ENCODE results near the gene LSM7.

LSM7 gene

DNA sequence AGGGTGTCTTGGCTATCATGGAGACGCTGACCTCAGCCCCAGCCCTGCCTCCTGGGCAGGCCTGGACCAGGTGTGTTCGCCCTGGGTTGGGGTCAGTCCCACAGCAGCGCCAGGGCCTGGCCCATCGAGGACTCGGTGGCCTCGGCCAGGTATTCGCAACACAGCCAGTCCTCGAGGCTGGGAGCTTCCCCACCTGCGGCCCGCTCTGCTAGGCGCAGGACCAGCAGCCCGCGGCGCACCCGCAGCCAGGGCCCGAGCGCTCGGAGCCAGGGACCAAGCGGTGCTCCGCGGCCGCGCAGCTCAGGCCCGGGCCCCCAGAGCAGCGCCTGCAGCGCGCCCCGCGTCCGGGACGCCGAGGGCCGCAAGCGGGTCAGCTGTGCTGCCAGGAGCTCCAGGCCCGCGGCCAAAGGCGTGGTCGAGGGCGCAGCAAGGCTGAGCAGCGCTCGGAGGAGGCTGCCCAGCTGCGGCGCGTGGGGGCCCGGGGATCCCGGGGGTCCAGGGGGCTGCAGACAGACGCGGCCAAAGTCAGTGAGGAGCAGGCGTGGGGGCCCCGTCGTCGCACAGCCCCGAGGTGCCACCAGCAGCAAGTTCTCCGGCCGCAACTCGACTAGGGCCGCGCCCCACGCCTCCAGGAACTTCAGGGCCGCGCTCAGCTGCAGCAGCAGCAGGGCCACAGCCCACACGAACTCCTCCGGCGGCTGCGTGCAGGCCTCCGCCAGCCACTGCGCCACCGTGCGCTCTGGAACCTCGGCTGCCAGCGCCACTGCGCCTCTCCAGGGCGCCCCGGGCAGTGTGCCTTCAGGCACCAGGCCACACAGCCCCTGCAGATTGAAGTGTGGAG lies 52.6 kb downstream of the LSM7 start:
- no peak for DNase-seq

DNA sequence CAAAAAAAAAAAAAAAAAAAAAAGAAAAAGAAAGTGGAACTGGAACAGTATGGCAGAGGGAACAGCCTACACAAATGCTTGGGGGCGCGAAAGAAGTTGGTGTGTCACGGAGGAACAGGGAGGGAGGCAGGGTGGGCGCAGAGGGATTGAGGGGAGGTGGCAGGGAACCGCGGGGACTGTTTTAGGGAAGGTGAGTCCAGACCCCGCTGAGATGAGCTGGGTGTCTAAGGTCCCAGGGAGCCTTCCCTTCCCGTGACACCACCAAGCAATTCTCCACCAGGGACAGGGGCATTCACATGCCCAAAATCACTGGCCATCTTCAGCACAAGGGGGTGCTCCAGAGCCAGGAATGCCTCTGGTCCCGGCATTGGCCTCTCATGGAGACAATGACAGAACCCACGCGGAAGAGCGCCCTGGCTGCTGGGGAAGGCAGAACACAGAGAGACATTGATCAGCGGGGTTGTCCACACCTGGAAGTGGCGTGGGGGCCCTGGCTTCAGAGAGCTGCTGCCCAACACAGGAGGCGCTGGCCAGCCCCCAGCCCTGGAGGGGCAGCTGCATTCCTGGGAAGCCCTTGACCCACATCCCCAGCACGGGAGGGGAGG lies 53.4 kb downstream of the LSM7 start:
- peak; percentile 75 for DNase-seq

DNA sequence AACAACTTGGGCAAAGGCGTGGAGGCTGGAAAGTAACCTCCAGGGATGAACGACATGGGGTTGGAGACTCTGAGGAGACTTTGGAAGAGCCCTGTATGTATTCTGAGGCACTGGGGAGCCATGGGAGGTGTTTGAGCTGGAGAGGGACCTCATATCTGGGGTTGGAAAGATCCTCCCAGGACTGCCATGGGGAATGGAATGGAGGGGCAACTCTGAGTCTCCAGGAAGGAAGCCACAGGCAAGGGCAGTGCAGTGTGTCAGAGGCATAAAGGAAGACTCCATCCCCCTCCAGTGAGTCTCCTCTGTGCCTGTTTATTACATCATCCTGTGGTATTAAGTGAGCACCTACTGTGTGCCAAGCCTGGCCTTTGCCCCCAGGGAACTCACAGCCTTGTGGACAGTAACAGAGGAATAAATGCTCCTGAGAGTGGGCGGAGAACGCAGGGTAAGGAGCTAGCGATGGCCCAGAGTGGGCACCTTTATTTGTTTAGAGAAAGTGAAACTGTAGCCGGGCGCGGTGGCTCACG lies 54.1 kb downstream of the LSM7 start:
- no peak for DNase-seq

DNA sequence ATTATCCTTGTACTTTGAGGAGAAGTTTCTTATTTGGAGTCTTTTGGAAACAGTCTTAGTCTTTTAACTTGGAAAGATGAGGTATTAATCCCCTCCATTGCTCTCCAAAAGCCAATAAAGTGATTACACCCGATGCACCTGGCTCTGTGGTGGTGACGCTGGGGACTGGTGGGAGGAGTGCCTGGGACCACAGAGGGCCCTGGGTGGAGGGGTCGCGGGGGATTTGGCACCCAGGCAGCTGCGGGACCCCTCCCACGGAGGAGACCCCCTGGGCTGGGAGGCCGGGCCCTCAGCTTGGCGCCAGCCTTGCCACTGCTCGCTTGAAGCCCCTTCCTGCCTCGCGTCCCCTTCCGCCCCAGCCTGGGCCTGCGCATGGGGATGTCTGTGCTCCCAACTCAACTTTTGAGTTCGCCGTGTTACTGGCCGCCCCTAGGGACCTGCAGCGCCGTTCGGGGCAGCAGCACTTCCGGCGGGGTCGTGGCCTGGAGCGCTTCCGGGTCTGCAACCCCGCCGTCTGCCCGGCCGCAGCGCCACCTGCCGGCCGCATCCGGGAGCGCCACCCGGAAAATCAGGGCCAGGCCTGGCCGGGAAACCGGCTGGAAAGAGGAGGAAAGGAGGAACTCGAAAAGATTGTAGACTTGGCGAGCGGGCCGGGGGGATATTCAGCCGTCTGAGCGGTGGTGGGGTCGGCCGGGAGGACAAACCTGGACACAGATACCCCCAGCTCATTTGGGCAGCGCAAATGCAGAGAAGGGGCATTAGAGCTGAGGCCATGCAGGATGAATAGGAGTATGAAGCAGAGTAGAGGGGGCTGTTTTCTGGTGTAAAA lies 54.8 kb downstream of the LSM7 start:
- peak; percentile 83 for DNase-seq

Data from fibroblast of skin of scalp (primary cell).